Vagina (tissue), 2 donors: Measurements from ENCODE around the gene ST7.

Source experiments
- CTCF ChIP-seq, 3 experiments: fragments of 450-650 bp in 2 of 3; fragments of 200-600 bp in 1 of 3; sonication (generic) in 1 of 3; IDR thresholded peaks; one replicate each; pipeline ENCODE4 v1.5.1; 2017 to 2019; ENCODE audit warnings: antibody characterized with exemption in 3 of 3, mild to moderate bottlenecking in 2 of 3, moderate library complexity in 2 of 3
- POLR2A ChIP-seq, 2 donors: fragments of 450-650 bp; IDR thresholded peaks; one replicate each; pipeline ENCODE4 v1.6.1; 2017; ENCODE audit warnings: antibody characterized with exemption in 2 of 2, mild to moderate bottlenecking in 2 of 2, moderate library complexity in 2 of 2
- POLR2AphosphoS5 ChIP-seq, 2 donors: sonication (generic); formaldehyde crosslinking; IDR thresholded peaks; one replicate each; pipeline ENCODE4 v1.9.0; 2017; ENCODE audit warnings: antibody characterized with exemption in 2 of 2, mild to moderate bottlenecking in 2 of 2, low read depth in 1 of 2; ENCODE audit not compliant: insufficient read depth in 1 of 2

- TF ChIP-seq CTCF (IDR thresholded peaks at IDR 0.05) (no peak), POLR2A (IDR thresholded peaks at IDR 0.05) (no peak), POLR2AphosphoS5 (IDR thresholded peaks at IDR 0.05; ENCODE audit: insufficient read depth in 1 of 2, low read depth in 1 of 2) (no peak)
Measured at GRCh38 chr7:117231047-117231359, 277.7 kb downstream of the ST7 start.
